Mucosa of rectum (tissue), 2 donors: Measurements from ENCODE around the gene FER.
"Not testable (repeated sequence)": the region's sequence is repeated elsewhere in the genome, so short reads cannot be mapped to it uniquely, and the experiment has no call there.

ENCODE experiments used
- H3K27ac ChIP-seq, 2 donors: one replicate each; pipeline ENCODE4 v1.7.0; 2013; ENCODE audit warnings: inconsistent platforms in 2 of 2, low read depth in 2 of 2, low read length in 2 of 2
- H3K27me3 ChIP-seq, 2 donors: one replicate each; pipeline ENCODE4 v1.7.0; 2013; ENCODE audit warnings: low read length in 2 of 2; ENCODE audit not compliant: control insufficient read depth in 2 of 2, insufficient read depth in 2 of 2
- H3K36me3 ChIP-seq, 2 donors: one replicate each; pipeline ENCODE4 v1.7.0; 2013; ENCODE audit warnings: low read length in 2 of 2; ENCODE audit not compliant: control insufficient read depth in 2 of 2, insufficient read depth in 2 of 2
- H3K4me1 ChIP-seq, 2 donors: one replicate each; pipeline ENCODE4 v1.7.0; 2013; ENCODE audit warnings: low read length in 2 of 2, mild to moderate bottlenecking in 1 of 2; ENCODE audit not compliant: control insufficient read depth in 2 of 2, insufficient read depth in 2 of 2
- H3K4me3 ChIP-seq, 2 donors: one replicate each; pipeline ENCODE4 v1.7.0; 2013; ENCODE audit warnings: low read length in 2 of 2
- H3K9ac ChIP-seq, 2 donors: one replicate each; pipeline ENCODE4 v1.7.0; 2013; ENCODE audit warnings: low read length in 2 of 2, low read depth in 1 of 2, mild to moderate bottlenecking in 1 of 2
- H3K9me3 ChIP-seq, 2 donors: one replicate each; pipeline ENCODE4 v1.7.0; 2013; ENCODE audit warnings: low read length in 2 of 2; ENCODE audit not compliant: control insufficient read depth in 2 of 2
- donor health status: healthy.
- donor health status: Normal muscosa, but diverticular disease.

FER gene

DNA sequence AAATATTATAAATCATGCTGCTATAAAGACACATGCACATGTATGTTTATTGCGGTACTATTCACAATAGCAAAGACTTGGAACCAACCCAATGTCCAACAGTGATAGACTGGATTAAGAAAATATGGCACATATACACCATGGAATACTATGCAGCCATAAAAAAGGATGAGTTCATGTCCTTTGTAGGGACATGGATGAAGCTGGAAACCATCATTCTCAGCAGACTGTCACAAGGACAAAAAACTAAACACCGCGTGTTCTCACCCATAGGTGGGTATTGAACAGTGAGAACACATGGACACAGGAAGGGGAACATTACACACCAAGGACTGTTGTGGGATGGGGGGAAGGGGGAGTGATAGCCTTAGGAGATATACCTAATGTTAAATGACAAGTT is 118.4 kb downstream of the FER start:
- H3K27ac ChIP-seq, H3K9me3 ChIP-seq, H3K9ac ChIP-seq, H3K4me3 ChIP-seq, H3K27me3 ChIP-seq, H3K36me3 ChIP-seq, H3K4me1 ChIP-seq: not testable (repeated sequence)

DNA sequence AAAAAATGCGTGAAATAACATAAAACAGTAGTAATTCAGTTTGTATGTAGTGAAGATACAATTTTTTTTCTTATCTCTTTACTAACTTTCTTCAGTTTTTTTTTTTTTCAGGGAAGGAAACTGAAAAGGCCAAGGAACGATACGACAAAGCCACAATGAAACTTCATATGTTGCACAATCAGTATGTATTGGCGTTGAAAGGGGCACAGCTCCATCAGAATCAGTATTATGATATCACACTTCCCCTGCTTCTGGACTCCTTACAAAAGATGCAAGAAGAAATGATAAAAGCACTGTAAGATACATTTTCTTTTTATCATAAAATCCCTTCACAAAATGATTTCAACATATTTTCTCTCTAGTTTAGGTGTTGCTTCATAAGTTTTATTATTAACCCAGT is 120.0 kb downstream of the FER start:
- no peak overlapping the region for H3K9ac ChIP-seq
- H3K27me3 ChIP-seq: no peaks in the 10 kb centered on the region
- no peak overlapping the region for H3K4me3 ChIP-seq
- H3K4me1 ChIP-seq: no peaks in the 10 kb centered on the region
- H3K9me3 ChIP-seq: no peaks in the 10 kb centered on the region
- H3K27ac ChIP-seq: no peak overlapping the region
- H3K36me3 ChIP-seq: no peaks in the 10 kb centered on the region

DNA sequence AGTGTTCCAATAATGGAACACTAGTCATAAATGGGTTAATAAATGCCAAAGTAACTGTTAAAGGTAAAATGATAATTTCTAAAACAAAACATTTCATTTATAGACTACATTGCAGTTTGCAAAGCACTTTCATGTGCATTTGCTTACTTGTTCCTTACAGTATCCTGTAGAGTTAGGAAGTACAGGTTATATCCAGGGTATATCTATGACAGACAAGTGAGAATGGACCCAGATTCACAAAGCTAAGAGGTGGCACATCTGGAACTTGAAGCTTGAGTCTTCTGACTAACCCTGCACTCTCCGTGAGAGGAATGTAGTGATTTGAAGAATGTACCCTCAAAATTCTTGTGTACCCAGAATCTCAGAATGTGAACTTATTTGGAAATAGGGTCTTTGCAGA is 121.4 kb downstream of the FER start:
- Histone ChIP-seq H3K4me3 (no peak overlapping the region), H3K9ac (no peak overlapping the region)

DNA sequence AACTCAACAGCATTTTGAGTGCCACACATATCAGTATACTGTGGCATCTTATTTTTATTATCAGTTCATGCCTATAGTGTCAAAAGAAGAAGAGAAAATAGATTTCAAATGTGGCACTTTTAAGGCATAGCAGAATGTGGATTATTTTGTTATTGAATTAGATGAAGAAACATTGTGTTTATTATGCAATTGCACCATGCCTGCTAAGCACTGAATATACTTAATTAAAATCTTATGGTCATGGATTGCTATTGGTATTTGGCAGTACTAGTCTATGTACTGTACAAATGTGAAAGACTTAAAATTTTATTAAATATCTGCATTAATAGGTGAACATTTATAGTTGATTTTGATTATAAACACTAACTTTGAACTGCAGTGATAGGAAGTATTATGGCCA is 128.8 kb downstream of the FER start:
- no peaks in the 10 kb centered on the region for H3K27me3 ChIP-seq
- no peak overlapping the region for H3K4me3 ChIP-seq
- H3K9ac ChIP-seq: no peak overlapping the region
- no peaks in the 10 kb centered on the region for H3K36me3 ChIP-seq
- no peak overlapping the region for H3K27ac ChIP-seq
- no peaks in the 10 kb centered on the region for H3K9me3 ChIP-seq
- no peaks in the 10 kb centered on the region for H3K4me1 ChIP-seq

More for the DNA sequence above, 121.4 kb downstream of the FER start:
- Histone ChIP-seq H3K9me3 (no peaks in the 10 kb centered on the region), H3K4me1 (no peaks in the 10 kb centered on the region), H3K27ac (no peak overlapping the region), H3K36me3 (no peaks in the 10 kb centered on the region), H3K27me3 (no peaks in the 10 kb centered on the region)

DNA sequence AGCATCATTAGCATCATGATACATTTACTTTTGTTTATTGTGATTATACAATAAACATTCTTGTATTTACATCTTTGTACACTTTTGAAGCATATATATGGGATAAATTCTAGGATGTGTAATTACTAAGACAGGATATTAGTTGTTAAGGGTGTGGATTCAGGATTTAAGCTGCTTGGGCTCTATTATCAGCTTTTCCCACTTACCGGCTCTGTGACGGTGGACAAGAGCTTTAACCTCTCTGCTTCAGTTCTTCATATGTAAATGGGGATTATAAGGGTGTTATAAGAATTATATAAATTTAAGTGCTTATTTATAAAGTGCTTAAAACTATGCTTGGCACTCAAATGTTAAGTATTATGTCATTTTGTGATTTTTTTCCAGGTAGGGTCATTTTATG is 131.1 kb downstream of the FER start:
- no peaks in the 10 kb centered on the region for H3K27me3 ChIP-seq
- no peaks in the 10 kb centered on the region for H3K36me3 ChIP-seq
- no peak overlapping the region for H3K27ac ChIP-seq
- H3K4me3 ChIP-seq: no peak overlapping the region
- no peaks in the 10 kb centered on the region for H3K4me1 ChIP-seq
- no peak overlapping the region for H3K9ac ChIP-seq
- no peaks in the 10 kb centered on the region for H3K9me3 ChIP-seq

DNA sequence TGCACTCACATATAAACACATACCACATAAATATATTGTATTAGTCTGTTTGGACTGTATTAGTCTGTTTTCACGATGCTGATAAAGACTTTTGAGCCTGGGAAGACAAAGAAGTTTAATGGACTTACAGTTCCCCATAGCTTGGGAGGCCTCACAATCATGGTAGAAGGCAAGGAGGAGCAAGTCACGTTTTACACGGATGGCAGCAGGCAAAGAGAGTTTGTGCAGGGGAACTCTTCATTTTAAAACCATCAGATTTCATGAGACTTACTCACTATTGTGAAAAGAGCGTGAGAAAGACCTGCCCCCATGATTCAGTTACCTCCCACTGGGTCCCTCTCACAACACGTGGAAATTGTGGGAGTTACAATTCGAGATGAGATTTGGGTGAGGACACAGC is 133.4 kb downstream of the FER start:
- H3K27ac ChIP-seq: no peak overlapping the region
- H3K4me1 ChIP-seq: no peaks in the 10 kb centered on the region
- H3K27me3 ChIP-seq: no peaks in the 10 kb centered on the region
- H3K9ac ChIP-seq: no peak overlapping the region
- no peaks in the 10 kb centered on the region for H3K36me3 ChIP-seq
- H3K4me3 ChIP-seq: no peak overlapping the region
- no peaks in the 10 kb centered on the region for H3K9me3 ChIP-seq

DNA sequence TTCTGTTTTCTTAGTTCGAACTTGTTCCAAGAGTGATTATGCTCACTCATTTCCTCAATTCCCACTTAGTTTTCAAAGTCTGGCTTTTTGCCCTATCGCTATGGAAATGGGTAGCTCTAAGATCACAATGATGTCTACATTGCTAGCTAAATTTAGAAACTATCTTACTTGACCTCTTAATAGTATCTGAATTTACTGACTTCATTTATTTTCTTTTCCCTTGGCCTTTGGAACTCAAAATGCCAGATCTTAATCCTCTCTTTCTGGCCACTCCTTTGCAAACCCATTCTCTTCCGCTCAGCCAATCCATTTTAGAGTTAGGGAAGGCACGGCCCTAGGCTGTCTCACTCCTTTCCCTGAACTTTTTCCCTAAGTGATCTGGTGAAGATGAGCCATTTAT is 137.0 kb downstream of the FER start:
- Histone ChIP-seq H3K27ac (no peak overlapping the region), H3K4me1 (no peaks in the 10 kb centered on the region), H3K36me3 (no peaks in the 10 kb centered on the region), H3K4me3 (no peak overlapping the region), H3K27me3 (no peaks in the 10 kb centered on the region), H3K9ac (no peak overlapping the region), H3K9me3 (no peaks in the 10 kb centered on the region)

DNA sequence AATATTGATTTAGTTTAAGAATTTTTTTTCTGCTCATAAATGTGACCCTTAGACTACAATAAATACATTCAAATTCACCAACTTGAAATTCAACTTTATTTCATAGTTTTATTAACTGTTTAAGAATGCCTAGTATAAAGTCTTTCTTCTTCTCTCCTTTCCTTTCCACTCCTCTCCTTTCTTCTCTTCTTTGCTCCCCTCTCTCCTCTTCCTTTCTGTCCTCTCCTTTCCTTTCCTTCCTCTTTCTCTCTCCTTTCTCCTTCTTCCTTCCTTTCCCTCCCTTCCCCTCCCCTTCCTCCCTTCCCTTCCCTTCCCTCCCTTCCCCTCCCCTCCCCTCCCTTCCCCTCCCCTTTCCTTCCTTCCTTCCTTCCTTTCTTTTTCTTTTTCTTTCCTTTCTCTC is 150.6 kb downstream of the FER start:
- H3K4me3 ChIP-seq: no peak overlapping the region
- no peaks in the 10 kb centered on the region for H3K27me3 ChIP-seq
- no peak overlapping the region for H3K27ac ChIP-seq
- H3K4me1 ChIP-seq: no peaks in the 10 kb centered on the region
- peaks cover 0 to 3% of the 10 kb centered on the region in 2 donors for H3K36me3 ChIP-seq
- no peak overlapping the region for H3K9ac ChIP-seq
- H3K9me3 ChIP-seq: no peaks in the 10 kb centered on the region

DNA sequence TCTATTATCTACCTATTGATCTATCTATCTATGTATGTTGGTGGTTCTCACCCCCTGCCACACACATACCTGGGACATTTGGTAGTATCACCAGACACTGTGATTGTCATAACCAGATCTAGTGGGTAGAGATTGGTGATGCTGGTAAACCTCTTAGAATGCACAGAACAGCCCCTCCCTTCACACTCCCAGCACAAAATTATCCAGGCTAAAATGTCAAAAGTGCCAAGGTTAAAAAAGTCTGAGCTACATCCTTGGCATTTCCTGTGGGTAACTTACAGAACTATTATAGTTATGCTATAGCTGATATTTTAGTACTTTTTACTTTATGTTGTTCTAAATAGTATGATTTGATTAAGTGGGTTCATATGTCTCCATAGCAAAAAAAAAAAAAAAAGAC is 151.0 kb downstream of the FER start:
- Histone ChIP-seq H3K9ac (no peak overlapping the region), H3K4me1 (no peaks in the 10 kb centered on the region), H3K27ac (no peak overlapping the region), H3K36me3 (peaks cover 0 to 3% of the 10 kb centered on the region in 2 donors), H3K9me3 (no peaks in the 10 kb centered on the region), H3K27me3 (no peaks in the 10 kb centered on the region), H3K4me3 (no peak overlapping the region)

DNA sequence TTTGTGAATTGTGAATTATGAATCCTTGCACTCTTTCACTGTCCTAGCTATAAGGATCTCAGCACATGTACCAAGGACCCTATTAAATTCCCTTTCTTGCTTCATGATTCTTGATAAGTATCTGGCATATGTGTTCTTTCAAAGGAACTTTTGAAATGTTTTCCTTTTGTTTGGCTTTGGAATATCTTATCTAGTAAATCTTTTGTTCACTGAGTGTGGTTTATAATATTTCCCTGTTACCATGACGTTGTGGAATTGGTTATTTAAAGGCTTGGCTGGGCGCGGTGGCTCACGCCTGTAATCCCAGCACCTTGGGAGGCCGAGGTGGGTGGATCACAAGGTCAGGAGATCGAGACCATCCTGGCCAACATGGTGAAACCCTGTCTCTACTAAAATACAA is 151.5 kb downstream of the FER start:
- H3K9me3 ChIP-seq, H3K9ac ChIP-seq, H3K27me3 ChIP-seq, H3K4me1 ChIP-seq, H3K27ac ChIP-seq, H3K36me3 ChIP-seq, H3K4me3 ChIP-seq: not testable (repeated sequence)

DNA sequence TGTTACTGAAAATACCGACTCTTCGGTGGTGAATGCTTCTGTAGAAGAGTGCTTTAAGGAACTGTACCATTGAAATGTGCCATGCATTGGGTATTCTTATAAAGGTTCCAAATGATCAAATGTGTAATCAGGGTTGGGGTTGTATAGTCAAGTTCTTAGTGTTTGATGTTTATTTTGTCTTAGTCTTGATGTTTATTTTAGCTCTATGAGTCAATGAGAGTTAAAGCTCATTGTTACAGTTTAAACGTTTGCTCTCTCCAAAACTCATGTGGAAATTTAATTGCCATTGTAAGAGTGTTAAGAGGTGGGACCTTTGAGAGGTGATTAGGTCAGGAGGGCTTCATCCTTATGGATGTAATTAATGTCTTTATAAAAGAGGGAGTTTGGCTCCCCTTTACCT is 153.0 kb downstream of the FER start:
- Histone ChIP-seq H3K4me3 (no peak overlapping the region), H3K36me3 (no peaks in the 10 kb centered on the region), H3K27me3 (no peaks in the 10 kb centered on the region), H3K9me3 (no peaks in the 10 kb centered on the region), H3K9ac (no peak overlapping the region), H3K4me1 (no peaks in the 10 kb centered on the region), H3K27ac (no peak overlapping the region)
